Breast epithelium (tissue), 4 donors: ENCODE results near the gene APLN. TPM values are rescaled to one million over a fixed set of nuclear protein-coding genes. Genes with fewer than 3 reads are reported as not detected.
A peak's percentile ranks its signal among the peaks of the same experiment; 100 is the strongest.

Experiments used
- DNase-seq, 2 donors: peaks; one replicate each; pipeline ENCODE4 v3.0.0-alpha.2; 2019; ENCODE audit warnings: low spot score in 2 of 2
- H3K27ac ChIP-seq, 2 donors: fragments of 200-600 bp; sonication (generic) in 1 of 2; one replicate each; pipeline ENCODE4 v1.5.1; 2016 to 2019; ENCODE audit warnings: mild to moderate bottlenecking in 1 of 2
- H3K27me3 ChIP-seq, 2 donors: fragments of 200-600 bp; sonication (generic) in 1 of 2; one replicate each; pipeline versions ENCODE4 v1.5.1 to v1.6.0; 2017 to 2019; ENCODE audit warnings: control low read depth in 1 of 2, mild to moderate bottlenecking in 1 of 2
- H3K36me3 ChIP-seq: fragments of 200-600 bp; one replicate; pipeline ENCODE4 v1.5.1; 2019
- H3K4me1 ChIP-seq, 2 donors: fragments of 200-600 bp; sonication (generic); one replicate each; pipeline ENCODE4 v1.5.1; 2016 to 2019; ENCODE audit warnings: control low read depth in 1 of 2
- H3K4me3 ChIP-seq, 3 donors: fragments of 200-600 bp; sonication (generic); 1 replicate in 2 of 3; 2 replicates in 1 of 3; pipeline ENCODE4 v1.5.1; 2016 to 2019; ENCODE audit warnings: mild to moderate bottlenecking in 3 of 3, moderate library complexity in 2 of 3
- H3K9me3 ChIP-seq, 2 donors: fragments of 200-600 bp; sonication (generic) in 1 of 2; one replicate each; pipeline ENCODE4 v1.5.1; 2016 to 2019; ENCODE audit warnings: control low read depth in 1 of 2
- CTCF ChIP-seq, 3 donors: fragments of 450-650 bp; IDR thresholded peaks; one replicate each; pipeline ENCODE4 v1.5.1; 2016 to 2017; ENCODE audit warnings: antibody characterized with exemption in 3 of 3, mild to moderate bottlenecking in 3 of 3, moderate library complexity in 3 of 3
- POLR2A ChIP-seq: fragments of 450-650 bp; IDR thresholded peaks from one replicate; pipeline ENCODE4 v1.6.1; 2016; ENCODE audit warnings: antibody characterized with exemption, mild to moderate bottlenecking, moderate library complexity
- POLR2AphosphoS5 ChIP-seq, 3 donors: sonication (generic); formaldehyde crosslinking; IDR thresholded peaks; one replicate each; pipeline ENCODE4 v1.6.1; 2017; ENCODE audit warnings: antibody characterized with exemption in 3 of 3
- intact Hi-C: fragments of 100-400 bp; cut with DNase I; formaldehyde crosslinking; loops from one replicate; pipeline ENCODE4 v1.15.1; 2023; ENCODE audit warnings: low total_unique reads
- total RNA-seq, 3 donors: library from RNA; depleted of rRNA; stranded (reverse); fragments of >200 nt; gene quantifications; one replicate each; pipeline ENCODE4 v1.1.0, GENCODE V29; 2016

Gene APLN
- total RNA-seq, 3 donors from 2014 or later = 0.16 to 5.9 (median 4.5) TPM

DNA sequence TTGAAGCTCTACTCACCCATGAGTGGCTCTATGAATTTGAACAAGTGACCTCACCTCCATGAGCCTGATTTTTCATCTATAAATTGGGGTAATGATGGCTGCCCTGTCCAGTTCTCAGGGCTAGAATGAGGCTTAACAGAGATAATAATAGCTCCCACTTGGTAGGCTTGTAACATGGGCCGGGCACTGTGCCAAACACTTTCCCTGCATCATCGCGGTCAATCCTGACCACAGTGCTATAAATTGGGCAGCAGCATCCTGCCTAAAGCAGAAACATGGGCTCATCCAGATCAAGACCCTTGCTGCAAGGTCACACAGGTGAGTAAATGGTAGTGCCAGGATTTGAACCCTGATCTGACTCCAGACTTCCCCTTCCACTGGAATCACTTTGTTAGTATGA, 12.8 kb downstream of the APLN start:
- intact Hi-C loops = no loop called here
- peaks cover 3 to 41% of the 10 kb centered on the region in 2 donors for H3K27me3 ChIP-seq
- no peak overlapping the region for H3K27ac ChIP-seq
- DNase-seq = no peak
- no peaks in the 10 kb centered on the region for H3K36me3 ChIP-seq
- H3K9me3 ChIP-seq = peaks cover 0 to 3% of the 10 kb centered on the region in 2 donors
- TF ChIP-seq POLR2A (no peak), CTCF (IDR thresholded peaks at IDR 0.05) (no peak), POLR2AphosphoS5 (IDR thresholded peaks at IDR 0.05) (no peak)
- H3K4me1 ChIP-seq = no peaks in the 10 kb centered on the region
- H3K4me3 ChIP-seq = no peak overlapping the region

GRCh38 chrX:129641469-129641868, 13.3 kb downstream of the APLN start:
- DNase-seq = no peak
- Histone ChIP-seq H3K9me3 (peaks cover 0 to 3% of the 10 kb centered on the region in 2 donors), H3K27ac (no peak overlapping the region), H3K4me1 (no peaks in the 10 kb centered on the region), H3K27me3 (peaks cover 0 to 40% of the 10 kb centered on the region in 2 donors), H3K36me3 (no peaks in the 10 kb centered on the region), H3K4me3 (no peak overlapping the region)
- TF ChIP-seq POLR2A (no peak), POLR2AphosphoS5 (IDR thresholded peaks at IDR 0.05) (no peak), CTCF (IDR thresholded peaks at IDR 0.05) (no peak)
- intact Hi-C loops = no loop called here

DNA sequence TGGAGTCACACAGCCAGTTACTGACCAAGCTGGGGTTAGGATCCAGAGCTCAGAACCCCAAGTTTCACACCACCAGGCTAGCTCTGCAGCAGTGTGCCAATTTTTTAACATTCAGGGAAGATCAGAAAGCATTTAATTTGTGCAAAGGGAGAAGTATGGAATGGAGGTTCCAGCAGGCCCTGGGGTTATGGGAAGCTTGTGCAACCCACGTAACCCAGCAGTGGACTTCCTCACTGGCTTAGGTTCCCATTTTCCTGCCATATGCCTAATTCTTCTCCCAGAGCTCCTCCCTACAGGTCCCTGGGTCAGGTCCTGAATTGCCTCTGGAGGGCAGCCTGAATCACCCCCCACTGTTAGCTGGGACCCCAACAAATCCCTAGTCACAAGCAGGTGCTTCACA, 14.0 kb downstream of the APLN start:
- H3K36me3 ChIP-seq = no peaks in the 10 kb centered on the region
- H3K4me3 ChIP-seq = no peak overlapping the region
- TF ChIP-seq POLR2AphosphoS5 (IDR thresholded peaks at IDR 0.05) = no peak
- TF ChIP-seq CTCF (IDR thresholded peaks at IDR 0.05) = no peak
- TF ChIP-seq POLR2A = no peak
- H3K4me1 ChIP-seq = no peaks in the 10 kb centered on the region
- no peak overlapping the region for H3K27ac ChIP-seq
- intact Hi-C loops = no loop called here
- DNase-seq = no peak
- peaks cover 0 to 3% of the 10 kb centered on the region in 2 donors for H3K9me3 ChIP-seq
- H3K27me3 ChIP-seq = peaks cover 0 to 40% of the 10 kb centered on the region in 2 donors

DNA sequence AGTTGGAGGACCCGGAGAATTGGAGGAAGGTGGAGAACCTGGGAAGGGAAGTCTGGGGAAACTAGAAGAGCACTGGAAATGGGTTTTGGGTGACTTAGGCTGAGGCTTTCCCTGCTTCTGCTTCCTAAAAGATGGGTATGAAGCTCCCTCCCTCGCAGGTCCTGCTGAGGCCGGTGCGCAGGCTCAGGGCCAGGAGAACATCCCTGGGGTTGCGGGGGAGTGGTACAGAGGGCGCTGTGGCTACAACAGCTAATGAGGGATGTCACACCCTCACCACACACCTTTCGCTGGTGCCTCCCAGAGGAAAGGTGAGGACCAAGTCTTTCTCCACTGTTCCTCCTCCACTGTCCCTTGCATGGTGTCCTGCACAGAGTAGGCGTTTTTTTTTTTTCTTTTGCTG, 15.8 kb downstream of the APLN start:
- H3K36me3 ChIP-seq = no peaks in the 10 kb centered on the region
- peaks cover 0 to 3% of the 10 kb centered on the region in 2 donors for H3K9me3 ChIP-seq
- H3K27me3 ChIP-seq = peaks cover 0 to 40% of the 10 kb centered on the region in 2 donors
- no peak overlapping the region for H3K27ac ChIP-seq
- DNase-seq = no peak
- no peaks in the 10 kb centered on the region for H3K4me1 ChIP-seq
- intact Hi-C loops = no loop called here
- TF ChIP-seq POLR2A = no peak
- no peak overlapping the region for H3K4me3 ChIP-seq

DNA sequence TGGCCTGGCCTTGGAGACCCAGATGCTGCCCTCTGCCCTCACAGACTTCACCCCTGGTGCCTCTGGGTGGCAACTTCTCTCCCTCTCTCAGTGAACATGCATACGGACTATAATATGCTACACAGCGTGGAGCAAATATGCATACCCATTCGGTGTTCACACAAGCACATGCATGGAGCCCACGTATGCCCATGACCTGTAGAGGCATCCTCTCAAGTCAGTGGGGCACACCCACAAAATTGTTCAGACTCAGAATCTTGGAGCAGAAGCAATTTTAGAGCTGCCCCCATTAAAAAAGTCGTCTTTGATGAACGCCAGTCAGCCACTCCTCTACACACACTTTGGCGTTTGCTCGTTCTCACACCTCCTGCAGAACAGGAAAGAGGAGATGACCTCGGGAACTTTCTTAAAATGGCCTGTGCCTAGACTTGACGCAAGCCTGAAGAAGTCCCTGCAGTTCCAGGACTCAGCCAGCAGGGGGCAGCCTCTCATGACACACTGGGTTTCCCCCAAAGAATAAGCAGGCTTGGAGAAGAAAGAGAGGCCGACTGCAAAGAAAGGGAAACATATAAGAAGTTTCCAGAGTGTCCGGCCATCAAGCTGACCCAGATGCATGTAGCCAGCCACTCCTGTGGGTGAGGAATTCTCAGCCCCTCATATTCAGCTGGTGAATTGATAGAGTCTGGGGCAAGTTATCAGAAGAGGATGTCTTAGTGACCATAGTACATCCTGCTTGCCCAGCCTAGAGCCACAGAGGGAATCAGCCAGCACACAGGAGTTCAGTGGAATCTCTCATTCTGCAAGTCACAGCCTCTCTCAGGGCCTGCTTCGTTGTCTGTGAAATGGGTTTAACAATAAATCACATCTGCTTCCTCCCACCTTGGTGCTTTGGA, 17.3 kb downstream of the APLN start:
- Histone ChIP-seq H3K4me3 (no peak overlapping the region), H3K4me1 (no peaks in the 10 kb centered on the region), H3K9me3 (peaks cover 0 to 3% of the 10 kb centered on the region in 2 donors), H3K36me3 (no peaks in the 10 kb centered on the region), H3K27me3 (peaks cover 0 to 31% of the 10 kb centered on the region in 2 donors), H3K27ac (no peak overlapping the region)
- peak; percentile 34 to 53 for DNase-seq
- intact Hi-C loops = no loop called here
- TF ChIP-seq POLR2AphosphoS5 (IDR thresholded peaks at IDR 0.05) (no peak), CTCF (IDR thresholded peaks at IDR 0.05) (peak; percentile 67 to 78 (median 73)), POLR2A (no peak)
